Neural progenitor cell (in vitro differentiated cells): ENCODE data around the gene FOXL3.

Experiments used
- EZH2 ChIP-seq: fragments of 200-600 bp; sonication (generic); IDR thresholded peaks from 2 replicates; pipeline ENCODE4 v1.6.1; 2017; ENCODE audit warnings: antibody characterized with exemption, mild to moderate bottlenecking, moderate library complexity
- EZH2phosphoT487 ChIP-seq: fragments of 200-600 bp; sonication (generic); IDR thresholded peaks from 2 replicates; pipeline ENCODE4 v1.6.1; 2017; ENCODE audit warnings: antibody characterized with exemption
- TF ChIP-seq, protein P1 (sequence below): fragments of 200-600 bp; sonication (generic); IDR thresholded peaks from 2 replicates; pipeline ENCODE4 v1.5.1; 2017; ENCODE audit warnings: antibody characterized with exemption, mild to moderate bottlenecking

GRCh38 chr7:256461-256940 lies 33.5 kb upstream of the FOXL3 start:
- TF ChIP-seq, protein P1, sequence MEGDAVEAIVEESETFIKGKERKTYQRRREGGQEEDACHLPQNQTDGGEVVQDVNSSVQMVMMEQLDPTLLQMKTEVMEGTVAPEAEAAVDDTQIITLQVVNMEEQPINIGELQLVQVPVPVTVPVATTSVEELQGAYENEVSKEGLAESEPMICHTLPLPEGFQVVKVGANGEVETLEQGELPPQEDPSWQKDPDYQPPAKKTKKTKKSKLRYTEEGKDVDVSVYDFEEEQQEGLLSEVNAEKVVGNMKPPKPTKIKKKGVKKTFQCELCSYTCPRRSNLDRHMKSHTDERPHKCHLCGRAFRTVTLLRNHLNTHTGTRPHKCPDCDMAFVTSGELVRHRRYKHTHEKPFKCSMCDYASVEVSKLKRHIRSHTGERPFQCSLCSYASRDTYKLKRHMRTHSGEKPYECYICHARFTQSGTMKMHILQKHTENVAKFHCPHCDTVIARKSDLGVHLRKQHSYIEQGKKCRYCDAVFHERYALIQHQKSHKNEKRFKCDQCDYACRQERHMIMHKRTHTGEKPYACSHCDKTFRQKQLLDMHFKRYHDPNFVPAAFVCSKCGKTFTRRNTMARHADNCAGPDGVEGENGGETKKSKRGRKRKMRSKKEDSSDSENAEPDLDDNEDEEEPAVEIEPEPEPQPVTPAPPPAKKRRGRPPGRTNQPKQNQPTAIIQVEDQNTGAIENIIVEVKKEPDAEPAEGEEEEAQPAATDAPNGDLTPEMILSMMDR = no peak
- TF ChIP-seq EZH2 (no peak), EZH2phosphoT487 (no peak)
